Measurements from ENCODE around the gene AKAP6. TPM values are rescaled to one million over a fixed set of nuclear protein-coding genes. Genes with fewer than 3 reads are reported as not detected.

AKAP6 gene
- total and polyA plus RNA-seq, 2 of the 8 experiments (the other 6 are each of a cell fraction or from before 2014, with no cell fraction given), result 0.09 to 0.89 TPM

DNA sequence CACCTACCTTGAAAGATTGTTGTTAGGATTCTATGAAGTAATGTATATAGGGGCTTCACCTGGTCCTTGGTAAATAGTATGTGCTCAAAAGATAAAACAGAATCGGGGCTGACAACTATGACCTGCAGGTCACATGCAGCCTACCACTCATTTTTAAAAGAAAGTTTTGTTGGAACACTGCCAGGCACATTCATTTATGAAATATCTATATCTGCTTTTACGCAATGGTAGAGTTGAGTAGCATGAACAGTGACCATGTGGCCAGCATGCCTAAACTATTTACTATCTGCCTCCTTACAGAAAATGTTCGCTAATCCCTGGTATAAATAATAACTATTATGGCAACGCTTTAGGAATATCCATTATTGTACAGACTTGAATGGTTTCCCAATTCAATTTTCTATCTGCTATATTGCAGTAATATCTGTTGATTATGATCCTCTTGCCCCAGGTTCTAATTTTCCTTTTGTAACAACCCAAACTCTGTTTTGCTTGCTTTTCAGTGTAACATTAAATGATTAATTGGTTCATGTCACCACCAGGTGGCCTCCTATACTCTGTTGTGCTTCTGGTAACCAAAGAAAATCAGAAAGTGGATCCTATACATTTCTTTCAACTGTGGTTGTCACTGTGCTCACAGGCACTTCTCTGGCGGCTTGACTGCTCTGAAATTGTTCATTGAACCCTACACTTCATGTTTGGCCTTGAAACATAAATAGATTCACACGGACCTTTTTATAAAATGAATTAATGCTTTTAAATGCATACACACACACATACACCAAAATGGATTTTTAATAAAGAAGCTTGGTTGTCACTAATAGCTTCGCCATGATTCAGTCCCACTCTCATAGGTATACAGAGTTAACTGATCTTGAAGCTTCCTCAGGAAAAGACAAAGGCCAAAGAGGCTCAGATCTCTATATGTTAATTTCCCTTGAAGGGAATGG is 381.9 kb downstream of the AKAP6 start (continued):
- TF ChIP-seq GABPA (IDR thresholded peaks at IDR 0.05; ENCODE audit: borderline replicate concordance, insufficient read depth, low read length), result no peak
- no peak for TF ChIP-seq NANOG (IDR thresholded peaks at IDR 0.05; ENCODE audit: insufficient read depth, low read depth, low read length, poor library complexity, severe bottlenecking)
